Progenitor cell of endocrine pancreas (in vitro differentiated cells): ENCODE data around the gene RFX3. TPM values are rescaled to one million over a fixed set of nuclear protein-coding genes. Genes with fewer than 3 reads are reported as not detected.

Source experiments
- DNase-seq: peaks from one replicate; pipeline ENCODE4 v3.0.0; 2021; ENCODE audit warnings: low spot score; ENCODE audit not compliant: unreplicated experiment
- H3K27ac Mint-ChIP-seq: 2 replicates; pipeline ENCODE4 v1.8.0; 2021; ENCODE audit warnings: mild to moderate bottlenecking, moderate library complexity, mixed read lengths
- H3K27me3 Mint-ChIP-seq: 2 replicates; pipeline ENCODE4 v1.8.0; 2021; ENCODE audit warnings: mixed read lengths
- H3K36me3 Mint-ChIP-seq: 2 replicates; pipeline ENCODE4 v1.8.0; 2022; ENCODE audit warnings: mixed read lengths; ENCODE audit not compliant: insufficient read depth
- H3K4me1 Mint-ChIP-seq: 2 replicates; pipeline ENCODE4 v1.8.0; 2021; ENCODE audit warnings: low read depth, mixed read lengths
- H3K4me3 Mint-ChIP-seq: 2 replicates; pipeline ENCODE4 v1.8.0; 2021; ENCODE audit warnings: low read depth, mild to moderate bottlenecking, moderate library complexity, mixed read lengths
- H3K9me3 Mint-ChIP-seq: 2 replicates; pipeline ENCODE4 v1.8.0; 2021; ENCODE audit warnings: low read depth, mixed read lengths
- CTCF ChIP-seq: fragments of 200-600 bp; sonication (generic); IDR thresholded peaks from one replicate; pipeline ENCODE4 v1.5.0; 2021; ENCODE audit warnings: antibody characterized with exemption, mild to moderate bottlenecking; ENCODE audit not compliant: unreplicated experiment
- total RNA-seq: library from RNA; stranded (reverse); gene quantifications from 2 replicates; pipeline ENCODE4 v1.2.1, GENCODE V29; 2021

The RFX3 gene
- total RNA-seq, 1 donor from 2014 or later: 53.9 TPM

- no peaks in the 10 kb centered on the region for H3K27me3 Mint-ChIP-seq
Observed at GRCh38 chr9:3549225-3549624, 23.4 kb upstream of the RFX3 start.

GRCh38 chr9:3548648-3549047 lies 22.8 kb upstream of the RFX3 start:
- H3K4me1 Mint-ChIP-seq: peaks cover 4% of the 10 kb centered on the region

More at GRCh38 chr9:3549225-3549624, 23.4 kb upstream of the RFX3 start:
- peaks cover 1% of the 10 kb centered on the region for H3K36me3 Mint-ChIP-seq
- no peak overlapping the region for H3K27ac Mint-ChIP-seq
- H3K9me3 Mint-ChIP-seq: no peaks in the 10 kb centered on the region
- H3K4me1 Mint-ChIP-seq: peaks cover 6% of the 10 kb centered on the region
- no peak overlapping the region for H3K4me3 Mint-ChIP-seq
- DNase-seq: no peak
- no peak for TF ChIP-seq CTCF

GRCh38 chr9:3541206-3541605 lies 15.4 kb upstream of the RFX3 start:
- peaks cover 1% of the 10 kb centered on the region for H3K4me1 Mint-ChIP-seq
- TF ChIP-seq CTCF: no peak
- H3K4me3 Mint-ChIP-seq: no peak overlapping the region
- H3K36me3 Mint-ChIP-seq: peaks cover 1% of the 10 kb centered on the region
- H3K27ac Mint-ChIP-seq: no peak overlapping the region
- peaks cover 3% of the 10 kb centered on the region for H3K9me3 Mint-ChIP-seq
- no peak for DNase-seq
- H3K27me3 Mint-ChIP-seq: no peaks in the 10 kb centered on the region

More at GRCh38 chr9:3548648-3549047, 22.8 kb upstream of the RFX3 start:
- Mint-ChIP-seq H3K36me3 (peaks cover 1% of the 10 kb centered on the region), H3K4me3 (no peak overlapping the region), H3K27me3 (no peaks in the 10 kb centered on the region), H3K9me3 (no peaks in the 10 kb centered on the region), H3K27ac (no peak overlapping the region)
- TF ChIP-seq CTCF: no peak
- DNase-seq: no peak

GRCh38 chr9:3534614-3535404 lies 9.0 kb upstream of the RFX3 start:
- H3K4me1 Mint-ChIP-seq: peaks cover 1% of the 10 kb centered on the region
- peaks cover 3% of the 10 kb centered on the region for H3K9me3 Mint-ChIP-seq
- H3K36me3 Mint-ChIP-seq: peaks cover 4% of the 10 kb centered on the region
- no peak overlapping the region for H3K27ac Mint-ChIP-seq
- no peak for DNase-seq
- no peak for TF ChIP-seq CTCF
- no peaks in the 10 kb centered on the region for H3K27me3 Mint-ChIP-seq
- no peak overlapping the region for H3K4me3 Mint-ChIP-seq

GRCh38 chr9:3532158-3532557 lies 6.4 kb upstream of the RFX3 start:
- no peaks in the 10 kb centered on the region for H3K27me3 Mint-ChIP-seq
- TF ChIP-seq CTCF: no peak
- H3K4me3 Mint-ChIP-seq: no peak overlapping the region
- DNase-seq: no peak
- H3K9me3 Mint-ChIP-seq: no peaks in the 10 kb centered on the region
- no peak overlapping the region for H3K27ac Mint-ChIP-seq
- H3K36me3 Mint-ChIP-seq: peaks cover 4% of the 10 kb centered on the region
- H3K4me1 Mint-ChIP-seq: peaks cover 18% of the 10 kb centered on the region
